Liver (tissue), 3 donors: ENCODE results near the gene HHIPL1.

Experiments used
- ATF3 ChIP-seq: IDR thresholded peaks from 2 replicates; pipeline ENCODE4 v1.6.1; 2016; ENCODE audit warnings: antibody characterized with exemption
- CTCF ChIP-seq: fragments of 150-350 bp; IDR thresholded peaks from 2 replicates; pipeline ENCODE4 v1.5.1; 2017; ENCODE audit warnings: improper control_type of control experiment, low read depth, low read length; ENCODE audit not compliant: missing input control
- EGR1 ChIP-seq, 2 donors: IDR thresholded peaks; 2 replicates each; pipeline ENCODE4 v1.6.1; 2016 to 2018; ENCODE audit warnings: antibody characterized with exemption in 2 of 2, low read depth in 2 of 2
- FOXA1 ChIP-seq: IDR thresholded peaks from 2 replicates; pipeline ENCODE4 v1.6.1; 2016; ENCODE audit warnings: antibody characterized with exemption
- GABPA ChIP-seq, 2 donors: IDR thresholded peaks in 1 of 2; conservative IDR thresholded peaks in 1 of 2; 2 replicates each; pipeline ENCODE4 v1.6.1; 2016; ENCODE audit warnings: antibody characterized with exemption in 2 of 2, mild to moderate bottlenecking in 1 of 2, moderate library complexity in 1 of 2
- MAX ChIP-seq: IDR thresholded peaks from 2 replicates; pipeline ENCODE4 v1.6.1; 2016; ENCODE audit warnings: antibody characterized with exemption
- REST ChIP-seq: IDR thresholded peaks from 2 replicates; pipeline ENCODE4 v1.6.1; 2016; ENCODE audit warnings: antibody characterized with exemption, mild to moderate bottlenecking
- TAF1 ChIP-seq: conservative IDR thresholded peaks from 2 replicates; pipeline ENCODE4 v1.6.1; 2016; ENCODE audit warnings: antibody characterized with exemption, mild to moderate bottlenecking
- ZBTB33 ChIP-seq: IDR thresholded peaks from 2 replicates; pipeline ENCODE4 v1.6.1; 2016; ENCODE audit warnings: antibody characterized with exemption
- donor health status: healthy.
- donor health status: healthy.

- TF ChIP-seq CTCF (no peak), REST (peak; percentile 77), ZBTB33 (no peak), MAX (peak; percentile 80), TAF1 (peak; percentile 38), EGR1 (IDR thresholded peaks at IDR 0.05; ENCODE audit: low read depth in 2 of 2) (peak; percentile 54 to 74), FOXA1 (peak; percentile 50), ATF3 (no peak), GABPA (IDR thresholded peaks at IDR 0.05 in 1 of 2, conservative IDR thresholded peaks at IDR 0.05 in 1 of 2) (peak in 1 of 2 donors; percentile 56)
Observed at GRCh38 chr14:99602054-99602787, 42.7 kb upstream of the HHIPL1 start.
